Right ventricle myocardium inferior (tissue), 1 donor: ENCODE data around the gene POMT1. TPM values are rescaled to one million over a fixed set of nuclear protein-coding genes. Genes with fewer than 3 reads are reported as not detected.
"Not testable (repeated sequence)": the region's sequence is repeated elsewhere in the genome, so short reads cannot be mapped to it uniquely, and the experiment has no call there.

ENCODE experiments used
- ATAC-seq: fragments of 200-7000 bp; cut with Tn5 transposase; one replicate; pipeline ENCODE4 v1.9.1; 2020; ENCODE audit warnings: mild to moderate bottlenecking, moderate library complexity
- DNase-seq: peaks from one replicate; pipeline ENCODE4 v3.0.0; 2021; ENCODE audit errors: missing footprints
- intact Hi-C: fragments of 100-400 bp; cut with DNase I; formaldehyde crosslinking; loops from one replicate; pipeline ENCODE4 v1.11.0; 2022
- total RNA-seq: library from RNA; stranded (reverse); fragmentation: NEBNext Ultra II Directional; extraction: Animal tissue kit (Norgen Biotek cat#: 25700); gene quantifications from one replicate; pipeline ENCODE4 v1.2.1, GENCODE V29; 2021
- donor health status: DM: no; HTN: yes; CAD: no; lungs with severe emphysema.

The POMT1 gene
- total RNA-seq, 1 donor from 2014 or later = 21.2 TPM

DNA sequence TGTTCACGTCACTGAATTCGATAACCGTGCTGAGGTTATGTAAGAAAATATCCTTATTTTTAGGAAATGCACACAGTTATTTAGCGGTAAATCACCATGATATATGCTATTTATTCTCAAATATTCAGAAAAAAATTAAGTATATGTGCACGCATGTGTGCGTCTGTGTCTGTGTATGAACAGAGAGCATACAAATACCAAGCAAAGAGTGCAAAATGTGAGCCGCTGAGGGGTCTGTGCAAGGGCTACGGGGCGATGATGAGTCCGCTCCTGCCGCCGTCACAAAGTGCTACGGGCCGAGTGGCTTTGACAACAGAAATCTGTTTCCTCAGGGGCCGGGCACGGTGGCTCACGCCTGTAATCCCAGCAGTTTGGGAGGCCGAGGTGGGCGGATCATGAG, 35.2 kb downstream of the POMT1 start:
- intact Hi-C loops = loop anchor here (2.0 kb wide), 1 partner anchor 63 kb away; no protein-coding TSS in a partner anchor
- DNase-seq (no peak), ATAC-seq (no peak)

DNA sequence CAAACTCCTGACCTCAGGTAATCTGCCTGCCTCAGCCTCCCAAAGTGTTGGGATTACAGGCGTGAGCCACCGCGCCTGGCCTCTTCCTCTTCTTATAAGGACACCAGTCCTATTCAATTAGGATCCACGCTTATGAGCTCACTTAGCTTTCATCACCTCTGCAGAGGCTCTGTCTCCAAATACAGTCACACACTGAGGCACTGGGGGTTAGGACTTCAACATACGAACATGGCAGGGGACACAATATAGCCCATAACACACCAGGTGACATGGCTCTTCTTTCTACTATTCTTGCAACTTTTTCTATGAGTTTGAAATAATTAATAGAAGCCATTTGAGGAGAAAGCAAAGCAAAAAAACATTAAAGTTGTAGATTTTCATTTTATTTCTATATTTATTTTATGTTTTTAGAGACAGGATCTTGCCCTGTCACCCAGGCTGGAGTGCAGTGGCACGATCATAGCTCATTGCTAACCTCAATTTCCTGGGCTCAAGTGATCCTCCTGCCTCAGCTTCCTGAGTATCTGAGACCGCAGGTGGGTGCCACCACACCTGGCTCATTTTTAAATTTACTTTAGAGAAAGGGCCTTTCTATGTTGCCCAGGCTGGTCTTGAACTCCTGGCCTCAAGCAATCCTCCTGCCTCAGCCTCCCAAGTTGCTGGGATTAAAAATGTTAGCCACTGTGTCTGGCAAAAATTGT, 36.7 kb downstream of the POMT1 start:
- intact Hi-C loops = no loop called here
- ATAC-seq (no peak), DNase-seq (no peak)

DNA sequence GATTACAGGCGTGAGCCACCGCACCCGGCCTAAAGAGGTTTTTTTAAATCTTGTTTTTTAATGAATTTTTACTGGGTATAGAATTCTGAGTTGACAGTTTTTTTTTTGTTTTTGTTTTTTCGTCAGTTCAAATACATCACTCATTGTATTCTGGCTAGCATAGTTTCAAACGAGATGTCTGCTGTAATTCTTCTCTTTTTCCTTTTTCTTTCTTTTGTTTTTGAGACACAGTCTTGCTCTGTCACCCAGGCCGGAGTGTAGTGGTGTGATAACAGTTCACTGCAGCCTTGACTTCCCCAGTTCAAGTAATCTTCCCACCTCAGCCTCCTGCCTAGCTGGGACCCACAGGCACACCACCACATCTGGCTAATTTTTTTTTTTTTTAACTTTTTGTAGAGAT, 40.4 kb downstream of the POMT1 start:
- intact Hi-C loops = no loop called here

DNA sequence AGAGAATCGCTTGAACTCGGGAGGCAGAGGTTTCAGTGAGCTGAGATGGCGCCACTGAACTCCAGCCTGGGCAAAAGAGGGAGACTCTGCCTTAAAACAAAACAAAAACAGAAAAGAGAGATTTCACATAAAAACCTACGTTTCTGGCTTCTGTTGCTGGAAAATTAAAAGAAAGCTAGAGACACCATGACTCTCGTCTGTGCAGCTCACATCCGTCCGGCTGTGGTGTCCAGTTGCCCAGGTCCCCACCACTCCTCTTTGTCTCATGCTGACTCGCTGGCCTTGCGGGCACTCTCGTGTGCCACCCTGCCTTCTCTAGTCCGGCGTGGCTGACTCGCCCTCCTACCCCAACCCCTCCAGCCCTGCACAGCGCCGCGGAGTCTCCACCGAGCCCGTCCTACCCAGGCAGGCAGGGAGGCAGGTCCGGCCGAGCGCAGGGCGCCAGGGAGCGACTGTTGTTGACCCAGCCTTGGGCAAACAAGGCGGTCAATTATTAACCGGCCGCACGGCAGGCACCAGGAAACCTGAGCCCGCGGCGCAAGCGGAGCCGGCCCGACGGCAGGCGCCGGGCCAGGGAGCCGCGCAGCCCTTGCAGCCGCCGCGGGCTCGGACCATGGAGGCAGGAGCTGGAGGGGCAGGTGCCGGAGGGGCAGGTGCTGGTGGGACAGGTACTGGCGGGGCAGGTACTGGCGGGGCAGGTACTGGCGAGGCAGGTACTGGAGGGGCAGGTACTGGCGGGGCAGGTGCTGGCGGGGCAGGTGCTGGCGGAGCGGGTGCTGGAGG, 42.5 kb downstream of the POMT1 start, which contains the start of gene PRRT1B:
Gene PRRT1B (plus strand): TSS at position 521 of the 783 bp plus-strand sequence. CDS start 93 bp downstream, at position 614.
- no peak for DNase-seq
- intact Hi-C loops = no loop called here
- ATAC-seq = no peak

More for the DNA sequence above, 40.4 kb downstream of the POMT1 start:
- no peak for DNase-seq
- no peak for ATAC-seq

DNA sequence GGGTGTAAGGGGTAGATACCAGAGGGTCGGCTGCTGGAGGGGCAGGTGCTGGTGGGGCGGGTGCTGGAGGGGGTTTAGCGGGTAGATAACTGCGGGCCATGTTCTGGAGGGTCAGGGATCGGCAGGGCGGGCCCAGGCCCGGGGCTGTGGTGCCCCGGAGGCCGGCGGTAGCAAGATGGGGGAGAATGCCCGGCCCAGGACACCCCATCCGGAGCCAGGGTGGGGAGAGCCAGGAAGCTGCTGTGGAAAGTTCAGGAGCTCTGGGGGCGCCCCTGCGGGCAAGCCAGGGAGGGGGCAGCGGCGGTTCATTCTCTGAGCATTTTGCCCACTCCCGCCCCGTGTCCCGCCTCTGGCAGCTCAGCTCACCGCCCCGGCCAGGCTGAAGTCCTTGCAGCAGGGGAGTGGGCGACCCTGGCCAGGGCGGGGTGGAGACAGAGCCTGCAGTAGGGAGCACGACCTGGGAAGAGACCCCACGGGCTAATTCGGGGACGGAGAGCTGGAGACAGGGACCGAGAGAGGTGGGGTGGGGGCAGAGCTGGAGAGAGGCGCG, 43.1 kb downstream of the POMT1 start:
- DNase-seq (no peak), ATAC-seq (no peak)
- intact Hi-C loops = no loop called here

DNA sequence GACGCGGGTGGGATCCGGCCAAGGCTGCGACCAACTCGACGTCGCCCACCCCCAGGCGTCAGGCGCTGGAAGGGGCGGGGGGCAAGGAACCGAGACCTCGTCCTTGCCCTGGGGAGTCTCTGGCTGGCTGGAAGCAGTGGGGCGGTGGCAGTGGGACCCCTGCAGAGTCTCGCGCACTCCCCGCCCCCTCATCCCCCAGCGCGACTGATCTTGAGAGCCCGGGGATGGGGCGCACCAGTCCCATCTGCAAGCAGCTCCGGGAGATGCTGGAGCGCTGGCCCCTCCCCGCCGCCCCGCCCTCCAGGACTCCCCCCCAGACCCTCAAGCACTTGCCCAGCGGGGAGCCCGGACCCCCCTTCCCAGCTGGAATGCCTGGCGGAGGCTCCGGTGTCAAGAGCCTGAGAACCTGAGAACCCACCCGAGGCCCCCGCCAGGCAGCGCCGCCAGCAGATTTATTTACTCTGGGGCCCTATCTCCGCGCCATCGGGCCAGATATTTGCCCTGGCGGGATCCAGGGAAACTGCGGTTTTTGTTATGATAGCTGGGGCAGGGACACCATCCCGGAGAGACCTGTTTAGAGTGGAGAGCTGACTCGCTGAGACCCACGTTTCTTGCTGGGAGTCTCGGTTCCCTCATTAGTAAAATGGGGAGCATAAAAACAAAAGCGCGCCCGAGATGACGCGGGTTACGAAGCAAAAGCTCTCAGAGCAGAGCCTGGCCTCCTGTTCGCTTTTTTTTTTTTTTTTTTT, 43.8 kb downstream of the POMT1 start:
- DNase-seq (no peak), ATAC-seq (no peak)
- intact Hi-C loops = no loop called here

DNA sequence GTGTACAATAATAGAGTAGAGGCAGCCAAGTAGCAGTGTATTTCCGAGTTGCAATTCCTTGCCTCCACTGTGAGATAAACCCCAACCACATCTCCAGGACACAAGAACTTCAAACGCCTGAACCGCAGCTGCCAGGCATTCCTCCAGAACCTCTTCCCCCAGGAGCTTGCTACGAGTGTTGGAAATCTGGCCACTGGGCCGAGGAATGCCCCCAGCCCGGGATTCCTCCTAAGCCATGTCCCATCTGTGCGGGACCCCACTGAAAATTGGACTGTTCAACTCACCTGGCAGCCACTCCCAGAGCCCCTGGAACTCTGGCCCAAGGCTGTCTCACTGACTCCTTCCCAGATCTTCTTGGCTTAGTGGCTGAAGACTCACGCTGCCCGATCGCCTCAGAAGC, 46.5 kb downstream of the POMT1 start:
- DNase-seq, ATAC-seq, intact Hi-C loops: not testable (repeated sequence)

DNA sequence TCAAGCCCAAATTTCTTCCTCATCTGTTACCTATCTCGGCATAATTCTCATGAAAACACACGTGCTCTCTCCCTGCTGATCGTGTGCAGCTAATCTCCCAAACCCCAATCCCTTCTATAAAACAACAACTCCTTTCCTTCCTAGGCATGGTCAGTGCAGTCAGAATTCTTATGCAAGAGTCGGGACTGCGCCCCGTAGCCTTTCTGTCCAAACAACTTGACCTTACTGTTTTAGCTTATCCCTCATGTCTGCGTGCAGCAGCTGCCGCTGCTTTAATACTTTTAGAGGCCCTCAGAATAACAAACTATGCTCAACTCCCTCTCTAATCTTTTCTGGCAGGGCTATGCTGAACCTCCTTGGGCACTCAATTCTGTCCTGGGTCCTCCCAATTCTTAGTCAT, 47.7 kb downstream of the POMT1 start:
- intact Hi-C loops, DNase-seq, ATAC-seq: not testable (repeated sequence)

DNA sequence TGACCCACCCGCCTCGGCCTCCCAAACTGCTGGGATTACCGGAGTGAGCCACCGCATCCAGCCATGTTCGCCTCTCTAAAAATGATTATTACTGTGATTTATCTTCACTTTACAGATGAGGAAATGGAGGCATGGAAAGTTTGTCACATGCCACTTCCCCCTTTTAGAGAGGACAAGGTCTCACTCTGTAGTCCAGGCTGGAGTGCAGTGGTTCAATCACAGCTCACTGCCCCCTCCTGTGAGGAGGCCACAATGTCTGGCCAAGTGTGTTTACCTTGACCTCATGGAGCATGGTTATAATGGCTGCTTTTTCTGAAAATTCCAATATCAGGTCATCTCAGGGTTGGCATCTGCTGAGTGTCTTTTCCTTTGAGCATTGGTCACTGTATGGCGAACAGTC, 49.3 kb downstream of the POMT1 start:
- ATAC-seq (no peak), DNase-seq (no peak)
- intact Hi-C loops = no loop called here

DNA sequence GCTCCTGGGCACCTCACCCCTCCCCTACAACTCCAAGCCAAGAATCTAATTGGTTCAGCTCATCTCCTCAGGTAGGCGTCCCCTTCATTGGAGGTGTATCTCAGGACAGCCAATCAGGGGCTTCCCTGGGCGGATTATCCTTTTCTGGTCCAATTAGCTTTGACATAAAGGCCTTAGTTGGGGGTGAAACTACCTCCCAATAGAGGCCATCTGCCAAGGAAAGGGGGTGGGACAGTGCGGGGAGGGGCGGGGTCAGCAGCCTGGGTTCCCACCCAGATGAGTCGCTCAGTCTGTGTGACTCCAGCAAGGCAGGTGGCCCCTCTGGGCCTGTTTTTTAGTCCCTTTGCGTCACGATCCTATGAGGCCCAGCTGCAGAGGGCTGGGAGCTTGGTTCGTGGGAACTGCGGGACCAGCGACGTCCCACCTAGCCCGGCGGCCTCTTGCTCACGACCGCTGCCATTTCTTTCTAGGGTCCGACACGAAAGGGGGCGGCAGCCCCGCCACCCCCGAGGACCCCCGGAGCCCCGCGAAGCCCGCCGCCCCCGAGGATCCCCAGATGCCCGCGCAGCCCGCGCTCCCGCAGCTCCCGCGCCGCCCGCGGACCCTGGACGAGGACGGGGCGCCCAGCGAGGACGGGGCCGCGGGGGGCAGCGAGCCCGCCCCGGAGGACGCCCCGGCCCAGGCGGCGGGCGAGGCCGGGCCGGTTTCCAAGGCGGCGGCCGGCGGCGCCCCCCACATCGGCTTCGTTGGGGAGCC, 51.5 kb downstream of the POMT1 start:
- DNase-seq = no peak
- intact Hi-C loops = no loop called here
- ATAC-seq = no peak

DNA sequence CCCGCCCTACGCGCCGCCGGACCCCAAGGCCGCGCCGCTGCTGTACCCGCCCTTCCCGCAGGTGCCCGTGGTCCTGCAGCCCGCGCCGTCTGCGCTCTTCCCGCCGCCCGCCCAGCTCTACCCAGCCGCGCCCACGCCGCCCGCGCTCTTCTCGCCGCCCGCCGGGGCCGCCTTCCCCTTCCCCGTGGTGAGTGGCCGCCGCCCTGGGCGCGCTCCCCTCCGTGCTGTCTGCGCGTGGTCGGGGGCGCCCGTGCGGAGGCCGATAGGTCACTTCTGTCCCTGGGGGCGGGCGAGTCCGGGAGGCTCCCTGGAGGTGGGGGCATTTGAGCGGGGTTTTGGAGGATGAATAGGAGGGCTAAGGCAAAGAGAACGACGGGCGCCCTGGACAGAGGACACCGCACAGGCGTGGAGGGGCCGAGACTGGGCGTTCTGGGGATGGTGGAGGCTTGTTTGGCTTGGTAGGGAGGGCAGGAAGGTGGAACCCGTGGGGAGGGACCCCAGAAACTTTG, 52.2 kb downstream of the POMT1 start:
- intact Hi-C loops = no loop called here
- DNase-seq (no peak), ATAC-seq (no peak)

DNA sequence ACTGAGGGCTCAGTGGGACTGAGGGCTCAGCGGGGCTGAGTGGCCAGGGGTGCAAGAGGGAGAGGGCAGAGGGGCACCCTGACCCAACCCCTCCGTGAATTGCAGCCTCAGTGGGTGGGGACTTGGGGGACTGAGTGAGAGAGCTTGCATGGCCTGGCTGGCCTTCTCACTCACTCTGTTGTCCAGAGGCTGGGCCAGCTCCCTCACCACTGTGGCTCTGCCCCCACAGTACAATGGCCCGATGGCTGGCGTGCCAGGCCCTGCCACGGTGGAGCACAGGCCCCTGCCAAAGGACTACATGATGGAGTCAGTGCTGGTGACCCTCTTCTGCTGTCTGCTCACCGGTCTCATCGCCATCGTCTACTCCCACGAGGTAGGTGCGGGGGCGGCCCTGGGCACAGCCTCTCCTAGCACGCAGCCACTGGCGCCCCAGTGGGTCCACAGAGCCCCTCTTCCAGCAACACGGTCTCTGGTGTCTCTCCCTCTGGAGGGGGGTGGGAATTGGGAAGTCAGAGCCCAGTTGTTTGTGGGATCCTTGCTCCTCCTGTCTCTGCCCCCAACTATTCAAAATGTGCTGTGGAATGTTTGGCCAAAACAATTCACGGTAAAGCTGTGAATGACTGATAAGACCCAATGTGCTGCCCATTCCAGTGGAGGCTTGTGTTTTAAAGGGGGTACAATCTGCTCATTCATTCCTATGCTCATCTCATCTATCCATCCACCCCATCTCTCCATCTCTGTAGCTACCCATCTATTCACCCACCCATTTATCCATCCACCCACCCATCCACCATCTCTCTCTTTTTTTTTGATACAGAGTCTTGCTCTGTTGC, 53.3 kb downstream of the POMT1 start:
- intact Hi-C loops = no loop called here
- DNase-seq (no peak), ATAC-seq (no peak)

DNA sequence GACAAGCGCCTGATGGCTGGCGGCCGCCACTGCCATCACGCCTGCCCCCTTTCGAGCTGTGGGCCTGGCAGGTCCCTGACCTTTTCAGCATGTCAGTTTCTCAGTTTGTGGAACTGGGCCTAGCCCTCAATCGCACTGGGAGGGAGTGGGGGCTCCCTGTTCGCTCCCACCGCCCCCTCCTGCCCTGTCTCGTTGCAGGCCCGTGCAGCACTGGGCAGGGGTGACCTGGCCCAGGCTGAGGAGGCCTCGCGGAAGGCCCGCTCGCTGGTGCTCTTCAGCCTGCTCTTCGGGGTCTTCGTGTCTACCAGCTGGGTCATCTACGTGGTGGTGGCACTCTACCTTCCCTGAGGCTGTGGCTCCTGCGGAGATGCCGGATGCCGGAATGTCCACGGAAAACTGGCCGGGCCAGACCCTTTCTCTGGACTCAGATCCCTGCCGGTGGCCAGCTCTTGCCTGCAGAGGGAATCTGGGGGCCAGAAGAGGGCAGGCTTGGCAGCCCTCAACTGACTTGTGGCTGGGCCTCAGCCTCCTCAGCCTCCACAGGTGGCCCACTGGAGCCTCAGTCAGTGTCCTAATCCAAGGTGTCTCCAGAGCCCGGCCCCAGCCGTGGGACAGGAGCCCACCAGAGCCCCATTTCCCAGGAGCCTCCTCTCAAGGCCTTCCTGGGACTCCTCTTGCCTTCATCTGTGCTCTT, 55.3 kb downstream of the POMT1 start:
- DNase-seq = no peak
- no peak for ATAC-seq
- intact Hi-C loops = no loop called here

DNA sequence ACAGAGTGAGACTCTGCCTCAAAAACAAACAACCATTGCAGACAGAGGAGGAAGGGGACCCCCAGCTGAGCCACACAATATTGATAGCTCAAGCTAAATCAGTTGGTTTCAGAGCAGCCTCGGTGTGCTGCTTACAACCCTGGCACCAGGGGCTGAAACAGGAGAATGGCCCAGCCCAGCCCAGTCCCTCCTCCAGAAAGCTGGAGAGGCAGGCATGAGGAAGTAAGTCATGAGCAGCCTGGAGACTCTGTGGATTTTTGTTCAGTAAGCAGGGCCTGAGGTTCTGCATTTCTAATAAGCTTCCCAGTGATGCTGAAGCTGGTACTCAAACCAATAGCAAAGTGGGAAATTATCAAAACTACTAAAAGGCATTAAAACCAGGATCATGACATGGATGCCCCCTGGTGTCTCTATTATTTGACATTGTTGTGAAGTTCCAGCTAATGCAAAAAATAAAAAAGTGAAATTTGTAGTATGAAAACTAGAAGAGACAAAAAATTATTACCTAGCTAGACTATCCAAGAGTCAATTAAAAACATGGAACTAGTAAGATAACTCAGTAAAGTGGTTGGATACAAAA, 56.8 kb downstream of the POMT1 start:
- intact Hi-C loops = no loop called here
- no peak for ATAC-seq
- DNase-seq = no peak

DNA sequence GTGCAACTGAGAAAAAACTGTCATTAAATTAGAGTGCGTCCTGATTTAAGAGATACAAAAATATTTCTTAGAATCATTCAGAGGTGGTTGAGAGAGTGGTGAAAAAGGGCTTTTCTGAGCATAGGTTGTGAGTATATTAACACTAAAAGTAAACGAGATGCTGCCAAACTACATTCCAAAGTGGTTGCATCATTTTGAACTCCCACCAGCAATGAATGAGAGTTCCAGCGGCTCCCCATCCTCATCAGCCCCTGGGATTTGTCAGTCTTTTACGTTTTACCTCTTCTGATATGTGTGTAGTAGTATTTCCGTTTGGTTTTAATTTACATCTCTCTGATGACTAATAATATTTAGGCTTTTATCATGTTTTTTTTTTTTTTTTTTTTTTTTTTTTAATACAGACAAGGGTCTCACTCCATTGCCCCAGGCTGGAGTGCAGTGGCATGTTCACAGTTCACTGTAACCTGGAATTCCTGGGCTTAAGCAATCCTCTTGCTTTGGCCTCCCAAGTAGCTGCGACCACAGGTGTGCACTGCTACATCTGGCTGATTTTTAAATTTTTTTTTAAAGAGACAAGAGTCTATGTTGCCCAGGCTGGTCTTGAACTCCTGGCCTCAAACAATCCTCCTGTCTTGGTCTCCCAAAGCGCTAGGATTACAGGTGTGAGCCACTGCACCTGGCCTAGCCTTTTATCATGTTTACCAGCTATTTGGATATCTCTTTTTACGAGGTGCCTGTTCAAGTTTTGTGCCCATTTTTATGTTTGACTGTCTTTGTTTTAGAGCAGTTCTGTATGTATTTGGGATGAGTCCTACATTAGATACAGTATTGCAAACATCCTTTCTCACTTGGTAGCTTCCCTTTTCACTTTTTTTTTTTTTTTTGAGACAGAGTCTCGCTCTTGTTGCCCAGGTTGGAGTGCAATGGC, 59.6 kb downstream of the POMT1 start:
- DNase-seq (no peak), ATAC-seq (no peak)
- intact Hi-C loops = no loop called here

DNA sequence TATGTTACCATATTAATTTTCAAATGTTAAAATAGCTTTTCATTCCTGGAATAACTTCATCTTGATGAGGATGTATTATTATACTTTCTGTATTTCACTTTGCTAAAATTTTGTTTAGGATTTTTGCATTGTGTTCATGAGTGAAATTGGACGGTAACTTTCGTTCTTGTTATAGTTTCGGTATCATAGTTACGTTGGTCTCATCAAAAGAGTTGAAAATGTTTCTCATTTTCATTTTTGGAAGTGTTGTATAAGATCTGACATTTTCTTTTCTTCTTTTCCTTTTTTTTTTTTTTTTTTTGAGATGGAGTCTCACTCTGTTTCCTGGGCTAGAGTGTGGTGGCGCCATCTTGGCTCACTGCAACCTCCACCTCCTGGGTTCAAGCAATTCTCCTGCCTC, 62.7 kb downstream of the POMT1 start:
- ATAC-seq = no peak
- no peak for DNase-seq
- intact Hi-C loops = no loop called here
